ENCODE measurements around the gene STOX2.

Gene STOX2

GRCh38 chr4:184028561-184029374 is 123.7 kb downstream of the STOX2 start:
- H4K20me1 ChIP-seq (ENCODE audit: insufficient read depth): no peaks in the 10 kb centered on the region
- H3K27ac ChIP-seq: no peak overlapping the region
- no peaks in the 10 kb centered on the region for H3K79me2 ChIP-seq (ENCODE audit: insufficient read depth, low read depth)
- TF ChIP-seq CTCF (conservative IDR thresholded peaks at IDR 0.05; ENCODE audit: low read depth, low read length): no peak
- no peak overlapping the region for H3K4me3 ChIP-seq (IDR thresholded peaks at IDR 0.05; ENCODE audit: insufficient read depth, low read depth, low read length)
- no peaks in the 10 kb centered on the region for H3K27me3 ChIP-seq (ENCODE audit: insufficient read depth, low read depth)
- no peak overlapping the region for H3K9ac ChIP-seq
- no peak overlapping the region for H2AFZ ChIP-seq (ENCODE audit: low read depth)
- no peaks in the 10 kb centered on the region for H3K4me1 ChIP-seq (ENCODE audit: low read depth, poor library complexity, severe bottlenecking)
- H3K36me3 ChIP-seq (ENCODE audit: insufficient read depth): no peaks in the 10 kb centered on the region
- no peak overlapping the region for H3K4me2 ChIP-seq

GRCh38 chr4:184030036-184030435 is 124.9 kb downstream of the STOX2 start:
- no peak overlapping the region for H2AFZ ChIP-seq (ENCODE audit: low read depth)
- H3K4me3 ChIP-seq (IDR thresholded peaks at IDR 0.05; ENCODE audit: insufficient read depth, low read depth, low read length): no peak overlapping the region
- no peaks in the 10 kb centered on the region for H4K20me1 ChIP-seq (ENCODE audit: insufficient read depth)
- no peak overlapping the region for H3K4me2 ChIP-seq
- H3K27me3 ChIP-seq (ENCODE audit: insufficient read depth, low read depth): no peaks in the 10 kb centered on the region
- no peak for TF ChIP-seq CTCF (conservative IDR thresholded peaks at IDR 0.05; ENCODE audit: low read depth, low read length)
- no peaks in the 10 kb centered on the region for H3K79me2 ChIP-seq (ENCODE audit: insufficient read depth, low read depth)
- no peak overlapping the region for H3K27ac ChIP-seq
- H3K9ac ChIP-seq: no peak overlapping the region
- H3K36me3 ChIP-seq (ENCODE audit: insufficient read depth): no peaks in the 10 kb centered on the region
- H3K4me1 ChIP-seq (ENCODE audit: low read depth, poor library complexity, severe bottlenecking): no peaks in the 10 kb centered on the region

GRCh38 chr4:184030764-184031163 is 125.7 kb downstream of the STOX2 start:
- Histone ChIP-seq H3K4me1 (ENCODE audit: low read depth, poor library complexity, severe bottlenecking) (no peaks in the 10 kb centered on the region), H4K20me1 (ENCODE audit: insufficient read depth) (no peaks in the 10 kb centered on the region), H3K4me2 (no peak overlapping the region), H3K36me3 (ENCODE audit: insufficient read depth) (no peaks in the 10 kb centered on the region), H2AFZ (ENCODE audit: low read depth) (no peak overlapping the region), H3K79me2 (ENCODE audit: insufficient read depth, low read depth) (no peaks in the 10 kb centered on the region), H3K9ac (no peak overlapping the region), H3K27me3 (ENCODE audit: insufficient read depth, low read depth) (no peaks in the 10 kb centered on the region), H3K4me3 (IDR thresholded peaks at IDR 0.05; ENCODE audit: insufficient read depth, low read depth, low read length) (no peak overlapping the region), H3K27ac (no peak overlapping the region)
- TF ChIP-seq CTCF (conservative IDR thresholded peaks at IDR 0.05; ENCODE audit: low read depth, low read length): no peak

GRCh38 chr4:184032091-184032490 is 127.0 kb downstream of the STOX2 start:
- Histone ChIP-seq H3K79me2 (ENCODE audit: insufficient read depth, low read depth) (no peaks in the 10 kb centered on the region), H3K9ac (no peak overlapping the region), H4K20me1 (ENCODE audit: insufficient read depth) (no peaks in the 10 kb centered on the region), H3K4me3 (IDR thresholded peaks at IDR 0.05; ENCODE audit: insufficient read depth, low read depth, low read length) (no peak overlapping the region), H3K4me2 (no peak overlapping the region), H3K4me1 (ENCODE audit: low read depth, poor library complexity, severe bottlenecking) (no peaks in the 10 kb centered on the region), H3K27ac (no peak overlapping the region), H2AFZ (ENCODE audit: low read depth) (no peak overlapping the region), H3K27me3 (ENCODE audit: insufficient read depth, low read depth) (no peaks in the 10 kb centered on the region), H3K36me3 (ENCODE audit: insufficient read depth) (no peaks in the 10 kb centered on the region)
- no peak for TF ChIP-seq CTCF (conservative IDR thresholded peaks at IDR 0.05; ENCODE audit: low read depth, low read length)

All from KMS-11 (cell line).